ENCODE results near the gene SPEF2.

- TF ChIP-seq POLR2AphosphoS5 (IDR thresholded peaks at IDR 0.05), result no peak
- no peak for TF ChIP-seq CTCF (IDR thresholded peaks at IDR 0.05; ENCODE audit: poor library complexity, severe bottlenecking)
- TF ChIP-seq RAD21 (conservative IDR thresholded peaks at IDR 0.05), result no peak
- TF ChIP-seq EP300 (conservative IDR thresholded peaks at IDR 0.05; ENCODE audit: poor library complexity, severe bottlenecking), result no peak
- TF ChIP-seq EZH2 (IDR thresholded peaks at IDR 0.05; ENCODE audit: borderline replicate concordance, insufficient read depth, low read length, poor library complexity, severe bottlenecking), result no peak
- no peak for TF ChIP-seq TAF1 (IDR thresholded peaks at IDR 0.05; ENCODE audit: low read depth)
- no peak for TF ChIP-seq REST (IDR thresholded peaks at IDR 0.05; ENCODE audit: borderline replicate concordance)
- TF ChIP-seq MXI1 (conservative IDR thresholded peaks at IDR 0.05; ENCODE audit: poor library complexity, severe bottlenecking), result no peak
- TF ChIP-seq SMC3 (conservative IDR thresholded peaks at IDR 0.05; ENCODE audit: poor library complexity), result no peak
These were observed 210.5 kb downstream of the SPEF2 start for GRCh38 chr5:35828082-35828598.

All from neural cell (in vitro differentiated cells).